ENCODE data around the gene SCUBE3. TPM values are rescaled to one million over a fixed set of nuclear protein-coding genes. Genes with fewer than 3 reads are reported as not detected.

SCUBE3 gene
- total and polyA plus RNA-seq, 9 of the 15 experiments (the other 6 are each of a cell fraction or from before 2014, with no cell fraction given): 0.01 to 0.11 TPM; not detected in 7

- TF ChIP-seq BRD9 (IDR thresholded peaks at IDR 0.05; ENCODE audit: low read depth, partially characterized antibody) (no peak), TFE3 (CRISPR knock-in tag; IDR thresholded peaks at IDR 0.05) (no peak), ZNF41 (CRISPR knock-in tag; conservative IDR thresholded peaks at IDR 0.05) (no peak), ZNF134 (CRISPR knock-in tag; conservative IDR thresholded peaks at IDR 0.05) (no peak)
These were observed 23.7 kb downstream of the SCUBE3 start (continued) for GRCh38 chr6:35237476-35237875.

GRCh38 chr6:35238843-35239289 lies 25.1 kb downstream of the SCUBE3 start:
- POLR2A ChIA-PET: interaction anchor here (0.9 to 4.4 kb wide), 3 partner anchors 9 to 246 kb away, joined by 3 to 26 read pairs (median 3); no protein-coding TSS in a partner anchor
- in situ Hi-C loops (cut with MboI): no loop called here
- no TSS peak for BruUV-seq (replicated peaks)

More at GRCh38 chr6:35238843-35239289, 25.1 kb downstream of the SCUBE3 start:
- Histone ChIP-seq H2AFZ (ENCODE audit: low read depth, low read length) (no peak overlapping the region), H3K9me1 (ENCODE audit: control insufficient read depth, insufficient read depth, low read length) (no peaks in the 10 kb centered on the region), H3K4me2 (ENCODE audit: insufficient read depth, low read length) (no peak overlapping the region), H3K36me3 (ENCODE audit: control insufficient read depth, insufficient read depth, low read length) (peaks cover 3% of the 10 kb centered on the region; the same call in 2 of the 3 replicates), H3K4me1 (replicated peaks in 1 of 2; ENCODE audit: control insufficient read depth in 2 of 2, insufficient read depth in 2 of 2, low read length in 2 of 2) (peaks cover 0 to 8% of the 10 kb centered on the region in 2 experiments; a peak in 1 of 5 replicates), H3K4me3 (no peak overlapping the region), H4K20me1 (replicated peaks; ENCODE audit: control insufficient read depth, insufficient read depth, low read length) (peaks cover 9% of the 10 kb centered on the region), H3K9ac (ENCODE audit: insufficient read depth in 1 of 2, low read depth in 2 of 2, low read length in 2 of 2) (0 out of 4 replicates have a peak overlapping the region, but pooled peaks of 1 of the 2 experiments have one; percentile 6), H3K27me3 (ENCODE audit: control insufficient read depth in 2 of 2, insufficient read depth in 2 of 2, low read length in 2 of 2) (no peaks in the 10 kb centered on the region), H3K27ac (ENCODE audit: extremely low read depth, low read depth, low read length) (no peak overlapping the region), H3K9me3 (replicated peaks; ENCODE audit: control insufficient read depth, insufficient read depth, low read depth, low read length) (no peaks in the 10 kb centered on the region; the same call in 1 of the 2 replicates), H3K79me2 (ENCODE audit: control insufficient read depth, insufficient read depth, low read length) (no peaks in the 10 kb centered on the region)
- DNase-seq (ENCODE audit: extremely low read depth in 1 of 4, low spot score in 3 of 4) (no peak), ATAC-seq (no peak), FAIRE-seq (no peak)
- CTCF ChIA-PET (ENCODE audit: low intra/inter-chr PET ratio): no interaction called here
- intact Hi-C loops (cut with micrococcal nuclease): no loop called here
- TF ChIP-seq ZNF586 (CRISPR knock-in tag; conservative IDR thresholded peaks at IDR 0.05) (no peak), ZNF263 (CRISPR knock-in tag; IDR thresholded peaks at IDR 0.05; ENCODE audit: borderline replicate concordance) (peak; percentile 52; the same call in 1 of the 2 replicates)
- 29% methylated on average over 3 of the region's 3 CpGs for WGBS (ENCODE audit: insufficient coverage, low coverage, missing lambda C conversion rate)
